Panc1 (cell line): Measurements from ENCODE around the gene CACNA2D3. TPM values are rescaled to one million over a fixed set of nuclear protein-coding genes. Genes with fewer than 3 reads are reported as not detected.

Experiments used
- ATAC-seq: fragments of 200-7000 bp; cut with Tn5 transposase; 2 replicates; pipeline ENCODE4 v1.9.1; 2020; ENCODE audit warnings: mild to moderate bottlenecking, moderate library complexity
- BruUV-seq: library from RNA; stranded (reverse); fragments of 400-500 nt; replicated peaks from 2 replicates; lab custom pipeline; 2021; lab: Mats Ljungman, UMichigan
- CTCF ChIA-PET: fragments of 300-600 bp; sonication (Branson Sonifier 250); formaldehyde crosslinking; loops from one replicate; lab custom pipeline; 2022; ENCODE audit warnings: antibody characterized with exemption; lab: Charles Lee
- POLR2A ChIA-PET: fragments of 300-600 bp; sonication (Branson Sonifier 250); formaldehyde crosslinking; loops from one replicate; lab custom pipeline; 2022; ENCODE audit warnings: antibody characterized with exemption; lab: Charles Lee
- DNase-seq: peaks from one replicate; pipeline ENCODE4 v3.0.0-alpha.2; 2010; ENCODE audit warnings: low read depth, low spot score
- H3K27ac ChIP-seq: 2 replicates; pipeline ENCODE4 v1.5.1; 2011; ENCODE audit warnings: mild to moderate bottlenecking, low read length, inconsistent platforms
- H3K27me3 ChIP-seq: fragments of 200-500 bp; sonication (Bioruptor generic); 2 replicates; pipeline ENCODE4 v1.6.0; 2014; ENCODE audit warnings: low read length, inconsistent platforms; ENCODE audit not compliant: control insufficient read depth, insufficient read depth
- H3K36me3 ChIP-seq: fragments of 200-500 bp; sonication (Bioruptor generic); 2 replicates; pipeline ENCODE4 v1.5.1; 2014; ENCODE audit warnings: inconsistent platforms, mild to moderate bottlenecking, low read length, moderate library complexity; ENCODE audit not compliant: control insufficient read depth, insufficient read depth
- H3K4me1 ChIP-seq: 2 replicates; pipeline ENCODE4 v1.5.1; 2011; ENCODE audit warnings: inconsistent platforms, mild to moderate bottlenecking, low read length, moderate library complexity; ENCODE audit not compliant: control insufficient read depth, insufficient read depth
- H3K4me3 ChIP-seq, 2 experiments: 2 replicates each; pipeline ENCODE4 v1.5.1; 2011 to 2012; ENCODE audit warnings: low read depth in 2 of 2, low read length in 2 of 2, mild to moderate bottlenecking in 2 of 2, inconsistent platforms in 1 of 2, moderate library complexity in 1 of 2
- H3K9me3 ChIP-seq: fragments of 200-500 bp; sonication (Bioruptor generic); 2 replicates; pipeline ENCODE4 v1.5.1; 2014; ENCODE audit warnings: low read depth, mild to moderate bottlenecking, inconsistent platforms, low read length, moderate library complexity; ENCODE audit not compliant: control insufficient read depth, insufficient read depth
- CTCF ChIP-seq: fragments of 450-650 bp; IDR thresholded peaks from 2 replicates; pipeline ENCODE4 v1.5.1; 2017; ENCODE audit warnings: mild to moderate bottlenecking
- POLR2AphosphoS5 ChIP-seq: IDR thresholded peaks from 2 replicates; pipeline ENCODE4 v1.6.1; 2012; ENCODE audit warnings: mild to moderate bottlenecking, low read depth, low read length, moderate library complexity
- REST ChIP-seq, 2 experiments: IDR thresholded peaks; 2 replicates each; pipeline ENCODE4 v1.6.1; 2011 to 2012; ENCODE audit warnings: low read depth in 2 of 2, control low read depth in 1 of 2, low read length in 1 of 2, mild to moderate bottlenecking in 1 of 2, moderate library complexity in 1 of 2; ENCODE audit not compliant: insufficient read depth in 1 of 2
- SIN3A ChIP-seq: IDR thresholded peaks from 2 replicates; pipeline ENCODE4 v1.6.1; 2012; ENCODE audit warnings: low read depth, mild to moderate bottlenecking, low read length, moderate library complexity, borderline replicate concordance; ENCODE audit not compliant: insufficient read depth
- TCF7L2 ChIP-seq: IDR thresholded peaks from 2 replicates; pipeline ENCODE4 v1.6.1; 2011; ENCODE audit warnings: mild to moderate bottlenecking, low read depth, low read length, inconsistent platforms
- in situ Hi-C: cut with HindIII; loops from 2 replicates; pipeline ENCODE4 v1.10.0; 2016; ENCODE audit warnings: low sequenced_read_pairs, low pct_unique_long_range_greater_than_20kb
- intact Hi-C: fragments of 100-400 bp; cut with micrococcal nuclease; formaldehyde crosslinking; loops from one replicate; pipeline ENCODE4 v1.10.0; 2022; ENCODE audit not compliant: unreplicated experiment
- total RNA-seq: library from RNA; stranded (reverse); gene quantifications from one replicate; pipeline ENCODE4 v1.2.1, GENCODE V29; 2021; ENCODE audit not compliant: unreplicated experiment

CACNA2D3 gene
- total RNA-seq, 1 experiment from 2014 or later = 0.41 TPM

- POLR2A ChIA-PET = no interaction called here
- no TSS peak for BruUV-seq
- no peak for TF ChIP-seq REST (IDR thresholded peaks at IDR 0.05; ENCODE audit: insufficient read depth in 1 of 2, low read depth in 2 of 2, low read length in 1 of 2)
- no peak for TF ChIP-seq TCF7L2
- no peak for TF ChIP-seq SIN3A
- TF ChIP-seq CTCF = no peak
- no peak for TF ChIP-seq POLR2AphosphoS5
These were observed 996.1 kb downstream of the CACNA2D3 start for GRCh38 chr3:55118451-55118850.

DNA sequence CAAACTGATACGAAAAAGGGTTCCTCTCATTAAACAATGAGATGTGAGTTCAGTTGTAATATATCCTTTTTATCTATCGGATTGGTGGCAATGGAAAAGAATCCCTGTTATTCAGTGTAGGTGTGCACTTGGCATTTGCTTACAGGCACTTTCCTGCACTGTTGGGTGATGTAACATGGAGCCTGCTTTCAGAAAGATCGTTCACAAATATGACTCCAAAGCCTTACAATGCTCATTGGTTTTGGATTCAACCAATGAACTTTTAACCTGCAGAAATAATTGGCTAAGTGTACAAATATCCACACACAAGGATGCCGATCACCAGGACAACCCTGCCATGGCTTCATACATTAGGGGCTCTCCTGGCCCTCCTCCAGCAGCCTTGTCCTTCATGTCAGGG lies 996.9 kb downstream of the CACNA2D3 start:
- H3K9me3 ChIP-seq = no peaks in the 10 kb centered on the region
- no peak overlapping the region for H3K27ac ChIP-seq
- no peaks in the 10 kb centered on the region for H3K27me3 ChIP-seq
- no TSS peak for BruUV-seq
- no peaks in the 10 kb centered on the region for H3K4me1 ChIP-seq
- intact Hi-C loops (no loop called here), in situ Hi-C loops (no loop called here)
- no peak for DNase-seq
- H3K4me3 ChIP-seq = no peak overlapping the region
- POLR2A ChIA-PET = no interaction called here
- TF ChIP-seq POLR2AphosphoS5 (no peak), REST (IDR thresholded peaks at IDR 0.05; ENCODE audit: insufficient read depth in 1 of 2, low read depth in 2 of 2, low read length in 1 of 2) (no peak), CTCF (no peak), SIN3A (no peak), TCF7L2 (no peak)
- no peak for ATAC-seq
- CTCF ChIA-PET = no interaction called here
- H3K36me3 ChIP-seq = no peaks in the 10 kb centered on the region

More at GRCh38 chr3:55118451-55118850, 996.1 kb downstream of the CACNA2D3 start:
- intact Hi-C loops = no loop called here
- Histone ChIP-seq H3K4me3 (no peak overlapping the region), H3K27me3 (no peaks in the 10 kb centered on the region), H3K27ac (no peak overlapping the region), H3K36me3 (no peaks in the 10 kb centered on the region), H3K9me3 (no peaks in the 10 kb centered on the region), H3K4me1 (no peaks in the 10 kb centered on the region)
- DNase-seq = no peak
- no peak for ATAC-seq
- in situ Hi-C loops = no loop called here
- CTCF ChIA-PET = no interaction called here
